Activated gamma-delta T cell treated with anti-CD3 and anti-CD28 coated beads, Interleukin-2, amount 50 U/mL, for 16 hours (primary cell): ENCODE data around the gene PAX2.

Source experiments
- DNase-seq: peaks from one replicate; pipeline ENCODE4 v3.0.0-alpha.2; 2020; ENCODE audit warnings: low read depth

Gene PAX2

GRCh38 chr10:100755821-100756220 lies 10.4 kb downstream of the PAX2 start:
- DNase-seq: no peak

GRCh38 chr10:100759331-100759730 lies 13.9 kb downstream of the PAX2 start:
- DNase-seq: no peak

- DNase-seq: no peak
Observed at GRCh38 chr10:100760726-100761125, 15.3 kb downstream of the PAX2 start.

- DNase-seq: no peak
Observed at GRCh38 chr10:100761191-100761590, 15.8 kb downstream of the PAX2 start.

GRCh38 chr10:100763043-100763747 lies 17.8 kb downstream of the PAX2 start:
- no peak for DNase-seq

- DNase-seq: no peak
Observed at GRCh38 chr10:100766693-100767421, 21.5 kb downstream of the PAX2 start.

- DNase-seq: no peak
Observed at GRCh38 chr10:100767422-100767775, 22.0 kb downstream of the PAX2 start.

- DNase-seq: no peak
Observed at GRCh38 chr10:100769481-100769880, 24.1 kb downstream of the PAX2 start.

- no peak for DNase-seq
Observed at GRCh38 chr10:100773646-100774045, 28.3 kb downstream of the PAX2 start.

- no peak for DNase-seq
Observed at GRCh38 chr10:100774223-100774622, 28.8 kb downstream of the PAX2 start.

GRCh38 chr10:100774876-100775275 lies 29.5 kb downstream of the PAX2 start:
- DNase-seq: no peak

GRCh38 chr10:100775386-100775785 lies 30.0 kb downstream of the PAX2 start:
- no peak for DNase-seq

GRCh38 chr10:100775871-100776270 lies 30.5 kb downstream of the PAX2 start:
- DNase-seq: no peak

GRCh38 chr10:100776671-100777070 lies 31.3 kb downstream of the PAX2 start:
- no peak for DNase-seq

- DNase-seq: no peak
Observed at GRCh38 chr10:100779329-100779728, 33.9 kb downstream of the PAX2 start.

GRCh38 chr10:100780324-100780723 lies 34.9 kb downstream of the PAX2 start:
- DNase-seq: no peak

- no peak for DNase-seq
Observed at GRCh38 chr10:100781145-100781665, 35.8 kb downstream of the PAX2 start.

GRCh38 chr10:100782461-100783244 lies 37.3 kb downstream of the PAX2 start:
- no peak for DNase-seq

GRCh38 chr10:100784126-100784525 lies 38.7 kb downstream of the PAX2 start:
- DNase-seq: no peak

GRCh38 chr10:100786591-100786990 lies 41.2 kb downstream of the PAX2 start:
- DNase-seq: no peak

- DNase-seq: no peak
Observed at GRCh38 chr10:100788002-100788903, 42.9 kb downstream of the PAX2 start.

- no peak for DNase-seq
Observed at GRCh38 chr10:100790761-100791208, 45.4 kb downstream of the PAX2 start.
